Measurements from ENCODE around the gene MRAP. TPM values are rescaled to one million over a fixed set of nuclear protein-coding genes. Genes with fewer than 3 reads are reported as not detected.

MRAP gene
- total RNA-seq, 4 donors from 2014 or later, result 0.45 to 1.4 (median 1.3) TPM; not detected in 1

DNA sequence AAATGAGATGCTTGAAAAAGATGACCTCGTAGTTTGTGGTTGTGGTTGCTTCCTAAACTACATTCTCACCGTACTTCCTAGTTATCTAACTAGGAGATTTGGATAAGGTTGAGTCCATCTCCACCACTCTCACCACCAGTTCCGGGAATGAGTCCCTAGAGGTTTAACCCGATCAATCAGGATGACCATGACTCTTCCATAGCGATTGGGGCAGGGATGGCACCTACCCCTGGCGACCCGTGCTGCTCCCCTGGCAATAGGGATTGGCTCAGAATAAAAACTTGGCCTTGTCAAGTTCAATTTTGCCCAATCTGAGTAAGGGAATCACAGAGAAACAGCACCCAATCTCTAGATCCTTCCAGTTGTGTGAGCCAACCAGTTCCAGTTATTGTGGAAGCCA, 17.1 kb upstream of the MRAP start:
- no peak overlapping the region for H3K4me3 ChIP-seq (ENCODE audit: low read depth, poor library complexity, severe bottlenecking)
- no peak for DNase-seq (ENCODE audit: low spot score in 2 of 2)
- TF ChIP-seq, protein P1, sequence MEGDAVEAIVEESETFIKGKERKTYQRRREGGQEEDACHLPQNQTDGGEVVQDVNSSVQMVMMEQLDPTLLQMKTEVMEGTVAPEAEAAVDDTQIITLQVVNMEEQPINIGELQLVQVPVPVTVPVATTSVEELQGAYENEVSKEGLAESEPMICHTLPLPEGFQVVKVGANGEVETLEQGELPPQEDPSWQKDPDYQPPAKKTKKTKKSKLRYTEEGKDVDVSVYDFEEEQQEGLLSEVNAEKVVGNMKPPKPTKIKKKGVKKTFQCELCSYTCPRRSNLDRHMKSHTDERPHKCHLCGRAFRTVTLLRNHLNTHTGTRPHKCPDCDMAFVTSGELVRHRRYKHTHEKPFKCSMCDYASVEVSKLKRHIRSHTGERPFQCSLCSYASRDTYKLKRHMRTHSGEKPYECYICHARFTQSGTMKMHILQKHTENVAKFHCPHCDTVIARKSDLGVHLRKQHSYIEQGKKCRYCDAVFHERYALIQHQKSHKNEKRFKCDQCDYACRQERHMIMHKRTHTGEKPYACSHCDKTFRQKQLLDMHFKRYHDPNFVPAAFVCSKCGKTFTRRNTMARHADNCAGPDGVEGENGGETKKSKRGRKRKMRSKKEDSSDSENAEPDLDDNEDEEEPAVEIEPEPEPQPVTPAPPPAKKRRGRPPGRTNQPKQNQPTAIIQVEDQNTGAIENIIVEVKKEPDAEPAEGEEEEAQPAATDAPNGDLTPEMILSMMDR (IDR thresholded peaks at IDR 0.05), result no peak
- TF ChIP-seq POLR2A (IDR thresholded peaks at IDR 0.05), result no peak
- WGBS, 2 donors, result 87 to 89% methylated on average over 7 of the region's 7 CpGs
- intact Hi-C loops (cut with DNase I; ENCODE audit: low total_unique reads), result no loop called here

DNA sequence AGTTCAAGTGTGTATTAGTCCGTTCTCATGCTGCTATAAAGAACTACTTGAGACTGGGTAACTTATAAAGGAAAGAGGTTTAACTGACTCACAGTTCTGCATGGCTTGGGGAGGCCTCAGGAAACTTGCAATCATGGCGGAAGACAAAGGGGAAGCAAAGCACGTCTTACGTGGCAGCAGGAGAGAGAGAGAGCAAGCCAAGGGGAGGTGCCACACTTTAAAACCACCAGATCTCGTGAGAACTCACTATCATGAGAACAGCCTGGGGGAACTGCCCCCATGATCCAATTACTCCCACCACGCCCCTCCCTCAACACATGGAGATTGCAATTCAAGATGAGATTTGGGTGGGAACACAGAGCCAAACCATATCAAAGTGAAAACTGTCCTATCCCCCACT, 15.7 kb upstream of the MRAP start:
- intact Hi-C loops (cut with DNase I; ENCODE audit: low total_unique reads), result no loop called here
- DNase-seq (ENCODE audit: low spot score in 2 of 2), result no peak
- 79 to 82% methylated on average over 6 of the region's 6 CpGs for WGBS, 2 donors
- no peak for TF ChIP-seq POLR2A (IDR thresholded peaks at IDR 0.05)
- TF ChIP-seq, protein P1 (IDR thresholded peaks at IDR 0.05), result no peak
- no peak overlapping the region for H3K4me3 ChIP-seq (ENCODE audit: low read depth, poor library complexity, severe bottlenecking)

DNA sequence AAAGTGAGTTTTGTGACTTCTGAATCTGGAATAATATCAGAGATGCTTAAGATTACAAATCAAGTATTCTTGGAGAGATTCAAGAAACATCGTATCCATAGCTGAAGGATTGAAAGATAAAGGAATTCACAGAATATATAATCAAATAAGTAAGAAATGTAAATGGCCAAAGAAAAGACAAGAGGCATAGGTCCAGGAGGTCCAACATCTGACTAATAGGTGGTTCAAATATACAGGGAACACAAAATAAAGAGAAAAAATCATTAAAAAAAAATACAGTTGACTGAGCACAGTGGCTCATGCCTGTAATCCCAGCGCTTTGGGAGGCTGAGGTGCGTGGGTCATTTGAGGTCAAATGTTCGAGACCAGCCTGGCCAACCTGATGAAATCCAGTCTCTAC, 13.2 kb upstream of the MRAP start:
- no peak for DNase-seq (ENCODE audit: low spot score in 2 of 2)
- WGBS, 2 donors, result 94 to 96% methylated on average over 4 of the region's 4 CpGs
- intact Hi-C loops (cut with DNase I; ENCODE audit: low total_unique reads), result no loop called here
- no peak overlapping the region for H3K4me3 ChIP-seq (ENCODE audit: low read depth, poor library complexity, severe bottlenecking)
- TF ChIP-seq POLR2A (IDR thresholded peaks at IDR 0.05), result no peak
- TF ChIP-seq, protein P1 (IDR thresholded peaks at IDR 0.05), result no peak

DNA sequence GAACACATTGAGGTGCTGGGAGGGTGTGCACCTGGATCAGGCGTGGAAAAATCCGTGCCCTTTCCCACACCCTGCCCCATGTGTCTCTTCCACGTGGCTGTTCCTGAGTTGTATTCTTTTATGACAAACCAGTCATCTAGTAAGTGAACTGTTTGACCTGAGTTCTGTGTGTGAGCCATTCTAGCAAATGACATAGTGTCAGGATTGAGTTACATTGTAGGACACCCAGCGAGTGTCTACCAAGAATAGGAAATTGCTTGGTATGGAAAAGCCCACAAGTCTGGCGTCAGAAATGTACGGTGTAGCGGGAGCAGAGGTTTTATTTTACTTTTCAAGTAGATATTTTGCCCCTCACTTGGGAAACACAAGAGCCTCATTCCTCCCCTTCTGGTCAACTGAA, 1.2 kb upstream of the MRAP start:
- H3K4me3 ChIP-seq (ENCODE audit: low read depth, poor library complexity, severe bottlenecking), result no peak overlapping the region
- no peak for TF ChIP-seq POLR2A (IDR thresholded peaks at IDR 0.05)
- TF ChIP-seq, protein P1 (IDR thresholded peaks at IDR 0.05), result no peak
- intact Hi-C loops (cut with DNase I; ENCODE audit: low total_unique reads), result no loop called here
- WGBS, 2 donors, result 93 to 94% methylated on average over 7 of the region's 7 CpGs
- no peak for DNase-seq (ENCODE audit: low spot score in 2 of 2)

DNA sequence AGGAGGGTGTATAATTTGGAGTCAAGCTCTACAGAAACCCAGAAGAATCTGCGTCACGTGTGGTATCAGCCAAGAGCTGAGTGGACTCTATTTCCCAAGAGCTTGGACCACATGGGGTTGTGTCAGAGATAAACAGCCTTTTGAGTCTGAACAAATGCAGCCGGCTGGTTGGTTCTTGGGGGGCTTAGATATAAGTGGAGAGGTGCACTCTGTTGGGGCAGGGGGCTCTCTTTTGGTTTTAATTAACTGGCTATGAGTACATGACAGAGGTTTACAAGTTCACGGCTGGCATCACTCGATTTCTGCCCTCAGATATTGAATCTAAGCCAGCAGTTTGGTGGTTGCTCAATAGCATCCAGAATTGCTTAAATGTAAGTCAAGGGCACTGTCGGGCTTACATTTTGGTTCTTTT, 501 bp upstream of the MRAP start:
- DNase-seq (ENCODE audit: low spot score in 2 of 2), result peak in 1 of 2 donors; percentile 31
- TF ChIP-seq POLR2A (IDR thresholded peaks at IDR 0.05), result no peak
- TF ChIP-seq, protein P1 (IDR thresholded peaks at IDR 0.05), result no peak
- H3K4me3 ChIP-seq (ENCODE audit: low read depth, poor library complexity, severe bottlenecking), result no peak overlapping the region
- intact Hi-C loops (cut with DNase I; ENCODE audit: low total_unique reads), result no loop called here
- WGBS, 2 donors, result 76 to 91% methylated on average over 6 of the region's 6 CpGs

DNA sequence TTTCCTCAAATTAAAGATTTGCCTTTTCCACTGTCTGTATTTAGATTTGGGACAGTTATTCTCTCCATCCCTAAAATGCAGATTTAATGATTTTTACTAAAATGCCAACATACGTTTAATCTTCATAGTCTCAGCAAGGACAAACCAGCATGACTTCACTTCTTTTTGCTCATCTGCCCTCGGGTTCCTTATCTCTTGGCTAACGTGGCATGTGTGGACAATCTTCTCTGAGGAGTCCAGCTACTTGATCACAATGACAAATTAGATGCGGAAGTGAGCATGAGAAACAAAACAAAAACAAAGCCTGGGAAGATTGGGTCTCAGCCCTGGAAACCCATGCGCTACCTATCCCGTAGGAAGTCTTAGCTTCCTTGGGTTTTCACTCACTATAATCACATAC, 1.0 kb downstream of the MRAP start:
- no peak for DNase-seq (ENCODE audit: low spot score in 2 of 2)
- H3K4me3 ChIP-seq (ENCODE audit: low read depth, poor library complexity, severe bottlenecking), result no peak overlapping the region
- no peak for TF ChIP-seq POLR2A (IDR thresholded peaks at IDR 0.05)
- TF ChIP-seq, protein P1 (IDR thresholded peaks at IDR 0.05), result no peak
- intact Hi-C loops (cut with DNase I; ENCODE audit: low total_unique reads), result no loop called here
- WGBS, 2 donors, result 84 to 89% methylated on average over 6 of the region's 6 CpGs
